Endothelial cell of umbilical vein (primary cell): ENCODE measurements around the gene GATA2. TPM values are rescaled to one million over a fixed set of nuclear protein-coding genes. Genes with fewer than 3 reads are reported as not detected.

Experiments
- BruUV-seq: library from RNA; stranded (reverse); fragments of 400-500 nt; replicated peaks from 2 replicates; lab custom pipeline; 2021; lab: Mats Ljungman, UMichigan
- CTCF ChIA-PET: fragments of 300-600, 350-600 bp; sonication (Branson Sonifier 250); formaldehyde crosslinking; loops from one replicate; lab custom pipeline; 2021; ENCODE audit warnings: antibody characterized with exemption, inconsistent platforms; lab: Charles Lee
- POLR2A ChIA-PET: fragments of 300-600, 350-600 bp; sonication (Branson Sonifier 250); formaldehyde crosslinking; loops from one replicate; lab custom pipeline; 2021; ENCODE audit warnings: antibody characterized with exemption, inconsistent platforms; lab: Charles Lee
- DNase-seq: peaks from one replicate; pipeline ENCODE4 v3.0.0-alpha.2; 2011; ENCODE audit warnings: low read depth, low spot score
- FAIRE-seq: peaks from 2 replicates; lab custom pipeline; 2011; peaks lifted over from hg19 to GRCh38; lab: Jason Lieb, UNC
- H2AFZ ChIP-seq: 2 replicates; pipeline ENCODE4 v1.6.0; 2012; ENCODE audit warnings: low read depth, low read length, control low read depth, inconsistent platforms
- H3K27ac ChIP-seq: 2 replicates; pipeline ENCODE4 v1.5.1; 2011; ENCODE audit warnings: low read depth, mild to moderate bottlenecking, control low read depth, low read length, moderate library complexity; ENCODE audit not compliant: insufficient read depth
- H3K27me3 ChIP-seq, 2 experiments: 2 replicates each; pipeline versions ENCODE4 v1.6.0 to v1.6.1; 2011; ENCODE audit warnings: low read length in 2 of 2, mixed read lengths in 1 of 2; ENCODE audit not compliant: control insufficient read depth in 2 of 2, insufficient read depth in 2 of 2
- H3K36me3 ChIP-seq, 2 experiments: 2 replicates in 1 of 2; 3 replicates in 1 of 2; pipeline ENCODE4 v1.5.1; 2011; ENCODE audit warnings: low read length in 2 of 2, mild to moderate bottlenecking in 1 of 2, moderate library complexity in 1 of 2; ENCODE audit not compliant: control insufficient read depth in 2 of 2, insufficient read depth in 2 of 2; ENCODE audit errors: extremely low read depth in 1 of 2
- H3K4me1 ChIP-seq: 3 replicates; pipeline ENCODE4 v1.5.1; 2011; ENCODE audit warnings: mild to moderate bottlenecking, low read length; ENCODE audit not compliant: control insufficient read depth, insufficient read depth; ENCODE audit errors: extremely low read depth
- H3K4me2 ChIP-seq: 2 replicates; pipeline ENCODE4 v1.6.1; 2011; ENCODE audit warnings: low read length, control low read depth, mixed read lengths; ENCODE audit not compliant: insufficient read depth
- H3K4me3 ChIP-seq, 3 experiments: fragments of 200-600 bp in 1 of 3; sonication (generic), shearing (Covaris generic) in 1 of 3; replicated peaks in 1 of 3; 2 replicates each; pipeline ENCODE4 v1.5.1; 2011 to 2016; ENCODE audit warnings: control low read depth in 3 of 3, low read length in 3 of 3, mild to moderate bottlenecking in 2 of 3, inconsistent platforms in 1 of 3, low read depth in 1 of 3, moderate library complexity in 1 of 3; ENCODE audit not compliant: insufficient read depth in 1 of 3
- H3K79me2 ChIP-seq: 2 replicates; pipeline ENCODE4 v1.6.0; 2012; ENCODE audit warnings: low read length, inconsistent platforms; ENCODE audit not compliant: control insufficient read depth, insufficient read depth
- H3K9ac ChIP-seq: replicated peaks from 2 replicates; pipeline ENCODE3; 2011; ENCODE audit warnings: low read length, control low read depth; ENCODE audit not compliant: insufficient read depth; ENCODE audit errors: extremely low read depth
- H3K9me1 ChIP-seq: replicated peaks from 3 replicates; pipeline ENCODE4 v1.6.0; 2011; ENCODE audit warnings: mild to moderate bottlenecking, low read length; ENCODE audit not compliant: control insufficient read depth, insufficient read depth; ENCODE audit errors: extremely low read depth
- H3K9me3 ChIP-seq: replicated peaks from 2 replicates; pipeline ENCODE4 v1.5.1; 2012; ENCODE audit warnings: low read length, inconsistent platforms; ENCODE audit not compliant: control insufficient read depth, insufficient read depth
- H4K20me1 ChIP-seq: replicated peaks from 2 replicates; pipeline ENCODE3; 2011; ENCODE audit warnings: mild to moderate bottlenecking, low read length; ENCODE audit not compliant: control insufficient read depth, insufficient read depth; ENCODE audit errors: extremely low read depth
- CTCF ChIP-seq, 2 donors: IDR thresholded peaks; 1 replicate in 1 of 2; 2 replicates in 1 of 2; pipeline ENCODE4 v1.5.1; 2011; ENCODE audit warnings: low read length in 2 of 2, mild to moderate bottlenecking in 2 of 2, moderate library complexity in 2 of 2, control low read depth in 1 of 2, inconsistent platforms in 1 of 2, low read depth in 1 of 2; ENCODE audit not compliant: insufficient read depth in 1 of 2; ENCODE audit errors: extremely low read depth in 1 of 2
- EZH2 ChIP-seq: IDR thresholded peaks from 2 replicates; pipeline ENCODE4 v1.6.1; 2012; ENCODE audit warnings: borderline replicate concordance, low read depth, mild to moderate bottlenecking, moderate library complexity, low read length, inconsistent platforms; ENCODE audit not compliant: severe bottlenecking
- FOS ChIP-seq: IDR thresholded peaks from 2 replicates; pipeline ENCODE4 v1.6.1; 2011; ENCODE audit warnings: mild to moderate bottlenecking, low read length, moderate library complexity, borderline replicate concordance; ENCODE audit not compliant: insufficient read depth
- GATA2 ChIP-seq: IDR thresholded peaks from 2 replicates; pipeline ENCODE4 v1.7.0; 2011; ENCODE audit warnings: low read depth, mild to moderate bottlenecking, moderate library complexity, mixed read lengths, low read length; ENCODE audit not compliant: insufficient read length, insufficient read depth
- JUN ChIP-seq: IDR thresholded peaks from 2 replicates; pipeline ENCODE4 v1.6.1; 2011; ENCODE audit warnings: borderline replicate concordance, low read depth; ENCODE audit not compliant: insufficient read length, insufficient read depth
- MAX ChIP-seq: IDR thresholded peaks from 2 replicates; pipeline ENCODE4 v1.6.1; 2011; ENCODE audit not compliant: insufficient read depth, insufficient read length
- MYC ChIP-seq: IDR thresholded peaks from one replicate; pipeline ENCODE4 v1.6.1; 2011; ENCODE audit warnings: mild to moderate bottlenecking, low read depth, low read length
- POLR2A ChIP-seq: IDR thresholded peaks from 2 replicates; pipeline ENCODE4 v1.6.1; 2012; ENCODE audit warnings: low read depth, mild to moderate bottlenecking, control low read depth, low read length
- POLR2AphosphoS5 ChIP-seq: IDR thresholded peaks from 2 replicates; pipeline ENCODE4 v1.6.1; 2012; ENCODE audit warnings: low read depth, mild to moderate bottlenecking, control low read depth, low read length, moderate library complexity; ENCODE audit not compliant: insufficient read depth
- dilution Hi-C: fragments of 300-500 bp; cut with MboI; formaldehyde crosslinking; loops from one replicate; pipeline ENCODE4 v1.15.0; 2019; ENCODE audit warnings: low sequenced_read_pairs; ENCODE audit not compliant: extremely low pct_ligation_motif_present
- intact Hi-C: fragments of 100-400 bp; cut with micrococcal nuclease; formaldehyde crosslinking; loops from one replicate; pipeline ENCODE4 v1.10.0; 2022
- polyA plus RNA-seq, 4 experiments: library from polyadenylated mRNA; depleted of rRNA in 3 of 4; stranded (reverse) in 3 of 4; unstranded in 1 of 4; fragments of >200 nt; gene quantifications; 2 replicates each; pipeline versions ENCODE4 v1.2.1 to v1.2.3, GENCODE V29; 2011 to 2012; ENCODE audit warnings: missing spikeins in 1 of 4
- total RNA-seq: library from RNA; stranded (reverse); gene quantifications from 2 replicates; pipeline ENCODE4 v1.2.3, GENCODE V29; 2021

The GATA2 gene
- total and polyA plus RNA-seq, 2 donors (not counting 3 experiments of a cell fraction or from before 2014, with no cell fraction given), result 28.8 to 62.2 TPM

GRCh38 chr3:128456776-128457715 lies 36.0 kb downstream of the GATA2 start:
- ChIA-PET POLR2A (interaction anchor here (0.5 kb wide), 1 partner anchor 320 kb away, joined by 5 read pairs; no protein-coding TSS in a partner anchor), CTCF (interaction anchor here (1.1 kb wide), 1 partner anchor 27 kb away, joined by 3 read pairs; no protein-coding TSS in a partner anchor)
- H3K9ac ChIP-seq, result no peak overlapping the region
- FAIRE-seq, result no peak
- no peaks in the 10 kb centered on the region for H3K79me2 ChIP-seq
- H4K20me1 ChIP-seq, result no peaks in the 10 kb centered on the region
- no peaks in the 10 kb centered on the region for H3K9me1 ChIP-seq
- H2AFZ ChIP-seq, result no peak overlapping the region
- no peak overlapping the region for H3K4me3 ChIP-seq
- TF ChIP-seq MYC (no peak), MAX (no peak), FOS (no peak), POLR2A (no peak), EZH2 (no peak), JUN (no peak), CTCF (IDR thresholded peaks at IDR 0.05; ENCODE audit: extremely low read depth in 1 of 2, insufficient read depth in 1 of 2, low read depth in 1 of 2, low read length in 2 of 2) (no peak), POLR2AphosphoS5 (no peak), GATA2 (no peak)
- H3K4me2 ChIP-seq, result no peak overlapping the region
- DNase-seq, result no peak
- no peaks in the 10 kb centered on the region for H3K9me3 ChIP-seq
- H3K4me1 ChIP-seq, result no peaks in the 10 kb centered on the region
- intact Hi-C loops (no loop called here), dilution Hi-C loops (no loop called here)
- BruUV-seq, result no TSS peak
- peaks cover 5 to 23% of the 10 kb centered on the region in 2 experiments for H3K27me3 ChIP-seq
- no peaks in the 10 kb centered on the region for H3K36me3 ChIP-seq
- H3K27ac ChIP-seq, result no peak overlapping the region
